Activated CD8-positive, alpha-beta memory T cell treated with anti-CD3 and anti-CD28 coated beads, Interleukin-2, amount 50 U/mL, for 1 hour (primary cell): ENCODE data around the gene OR2L2.
"Not testable (repeated sequence)": the region's sequence is repeated elsewhere in the genome, so short reads cannot be mapped to it uniquely, and the experiment has no call there.

ENCODE experiments used
- DNase-seq: peaks from one replicate; pipeline ENCODE4 v3.0.0-alpha.2; 2020; ENCODE audit errors: extremely low read depth

OR2L2 gene, protein sequence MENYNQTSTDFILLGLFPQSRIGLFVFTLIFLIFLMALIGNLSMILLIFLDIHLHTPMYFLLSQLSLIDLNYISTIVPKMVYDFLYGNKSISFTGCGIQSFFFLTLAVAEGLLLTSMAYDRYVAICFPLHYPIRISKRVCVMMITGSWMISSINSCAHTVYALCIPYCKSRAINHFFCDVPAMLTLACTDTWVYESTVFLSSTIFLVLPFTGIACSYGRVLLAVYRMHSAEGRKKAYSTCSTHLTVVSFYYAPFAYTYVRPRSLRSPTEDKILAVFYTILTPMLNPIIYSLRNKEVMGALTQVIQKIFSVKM

DNA sequence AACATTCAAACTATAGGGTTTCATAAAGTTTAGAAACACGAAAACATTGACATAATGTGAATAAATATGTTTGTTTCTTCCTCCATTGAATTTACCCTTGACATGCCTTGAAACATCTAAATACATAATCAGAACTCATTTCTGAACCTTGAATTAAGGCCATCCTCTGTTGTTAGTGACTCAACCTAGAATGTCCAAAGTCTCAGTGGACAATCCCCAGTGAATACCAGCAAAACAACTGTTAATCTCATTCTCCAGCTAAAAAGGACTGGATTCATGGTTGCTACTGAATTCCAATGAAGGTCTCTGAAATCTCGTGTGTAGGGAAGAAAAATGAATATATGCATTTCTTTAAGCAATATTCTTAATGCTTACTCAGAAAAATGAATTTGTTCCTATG, at the start of gene OR2L2:
Gene OR2L2 (plus strand): TSS at position 301 of the 400 bp plus-strand sequence. CDS start 8,198 bp downstream, outside the sequence.
- DNase-seq = no peak

DNA sequence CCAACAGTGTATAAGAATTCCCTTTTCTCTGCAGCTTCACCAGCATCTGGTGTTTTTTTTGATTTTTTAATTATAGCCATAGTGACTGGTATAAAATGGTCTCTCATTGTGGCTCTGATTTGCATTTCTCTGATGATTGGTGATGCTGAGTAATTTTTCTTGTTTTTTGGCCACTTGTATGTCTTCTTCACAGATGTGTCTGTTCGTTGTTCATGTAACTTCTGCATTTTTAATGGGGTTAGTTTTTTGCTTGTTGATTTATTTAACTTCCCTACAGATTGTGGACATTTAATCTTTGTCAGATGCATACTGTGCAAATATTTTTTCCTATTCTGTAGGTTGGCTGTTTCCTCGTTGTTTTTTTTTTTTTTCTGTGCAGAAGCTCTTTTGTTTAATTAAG, 36.9 kb upstream of the OR2L2 start:
- DNase-seq = no peak

DNA sequence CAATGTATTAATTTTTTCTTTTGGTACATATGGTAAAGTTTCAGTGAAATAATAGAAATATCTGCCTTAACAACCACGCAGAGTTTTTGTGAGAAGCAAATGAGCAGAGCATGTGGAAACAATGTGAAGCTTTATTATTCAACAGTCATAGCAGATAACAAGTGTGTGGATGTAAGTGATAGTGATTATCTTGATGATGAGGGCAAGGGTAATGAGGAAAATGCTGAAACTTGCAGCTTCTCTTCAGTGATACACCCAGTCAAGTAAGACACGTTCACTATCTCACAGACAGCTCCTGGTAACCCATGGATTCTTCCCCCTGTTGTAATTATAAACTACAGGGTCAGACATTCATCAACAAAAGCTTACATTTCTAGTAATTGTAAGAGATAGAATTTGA, 31.1 kb upstream of the OR2L2 start:
- DNase-seq = no peak

DNA sequence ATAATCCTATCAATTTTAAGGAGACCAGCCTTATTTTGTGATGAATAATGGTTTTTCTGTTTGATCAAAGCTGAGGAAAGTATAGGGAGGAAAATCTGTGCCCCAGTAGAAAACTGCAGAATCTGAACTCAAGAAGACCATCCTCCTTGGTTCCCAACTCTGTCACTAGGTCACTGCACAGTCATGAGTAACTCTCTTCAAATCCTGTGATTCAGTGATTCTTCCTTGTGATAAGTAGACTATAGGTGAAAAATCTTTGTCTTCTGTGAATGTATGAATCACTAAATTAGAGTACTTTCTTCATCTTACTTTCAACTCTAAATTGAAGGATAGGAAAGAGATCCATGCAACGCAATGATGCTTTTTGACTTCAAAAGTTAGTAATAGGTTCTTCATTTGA, 29.7 kb upstream of the OR2L2 start:
- no peak for DNase-seq

DNA sequence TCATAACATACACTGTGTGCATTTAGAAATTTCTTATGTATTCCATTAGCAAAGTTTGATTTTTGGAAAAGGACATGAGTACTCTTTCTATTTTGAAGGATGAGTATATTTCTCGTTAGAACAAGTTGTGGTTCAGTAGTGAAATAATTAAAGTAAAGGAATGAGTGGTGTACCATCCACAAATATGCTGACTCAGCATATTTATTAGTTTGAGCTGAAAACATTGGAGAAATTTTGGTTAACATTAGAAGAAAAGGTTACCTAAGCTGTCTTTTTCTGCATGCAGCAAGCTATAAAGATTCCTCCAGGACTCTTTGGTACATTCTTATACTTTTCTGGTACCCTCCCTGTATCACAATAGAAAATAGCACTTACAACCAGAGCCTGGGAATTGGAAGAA, 22.1 kb upstream of the OR2L2 start:
- no peak for DNase-seq

DNA sequence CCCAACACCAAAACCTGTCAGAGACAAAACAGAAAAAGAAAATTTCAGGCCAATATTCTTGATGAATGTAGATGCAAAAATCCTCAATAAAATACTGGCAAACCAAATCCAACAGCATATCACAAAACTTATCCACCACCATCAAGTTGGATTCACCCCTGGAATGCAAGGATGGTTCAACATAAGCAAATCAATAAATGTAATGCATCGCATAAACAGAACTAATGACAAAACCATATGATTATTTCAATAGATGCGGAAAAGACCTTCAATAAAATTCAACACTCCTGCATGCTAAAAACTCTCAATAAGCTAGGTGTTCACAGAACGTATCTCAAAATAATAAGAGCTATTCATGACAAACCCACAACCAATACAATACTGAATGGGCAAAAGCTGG, 20.2 kb upstream of the OR2L2 start:
- no peak for DNase-seq

DNA sequence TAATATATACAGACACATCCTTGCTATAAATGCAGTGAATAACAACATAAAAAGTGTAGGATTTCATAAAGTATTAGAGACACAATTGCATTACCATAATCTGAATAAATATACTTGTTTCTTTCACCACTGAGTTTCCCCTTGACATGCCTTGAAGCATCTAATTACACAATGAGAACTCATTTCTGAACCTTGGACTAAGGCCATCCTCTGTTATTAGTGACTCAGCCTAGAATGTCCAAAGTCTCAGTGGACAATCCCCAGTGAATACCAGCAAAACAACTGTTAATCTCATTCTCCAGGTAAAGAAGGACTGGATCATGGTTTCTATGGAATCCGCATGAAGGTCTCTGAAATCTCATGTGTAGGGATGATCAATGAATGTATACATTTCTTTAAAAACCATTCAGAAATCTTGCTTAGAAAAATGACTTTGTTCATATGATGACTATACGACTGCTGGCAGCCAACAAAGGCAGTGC, 16.6 kb upstream of the OR2L2 start, which contains the start of gene OR2L5:
Gene OR2L5 (plus strand): TSS at position 432 of the 482 bp plus-strand sequence. CDS start 8,288 bp downstream, outside the sequence.
- DNase-seq = no peak

DNA sequence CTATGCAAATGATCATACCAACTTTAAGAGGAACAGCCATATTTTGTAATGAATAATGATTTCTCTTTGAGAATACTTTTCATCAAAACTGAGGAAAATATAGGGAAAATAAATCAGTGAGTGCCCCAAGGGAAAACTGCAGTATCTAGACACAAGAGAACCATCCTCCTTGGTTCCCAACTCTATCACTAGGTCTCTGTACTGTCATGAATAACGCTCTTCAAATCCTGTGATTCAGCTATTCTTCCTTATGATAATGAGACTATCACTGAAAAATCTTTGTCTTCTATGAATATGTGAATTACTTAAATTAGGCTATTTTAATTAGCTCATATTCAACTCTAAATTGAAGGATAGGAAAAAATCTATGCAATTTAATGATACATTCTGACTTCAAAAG, 14.1 kb upstream of the OR2L2 start:
- no peak for DNase-seq

DNA sequence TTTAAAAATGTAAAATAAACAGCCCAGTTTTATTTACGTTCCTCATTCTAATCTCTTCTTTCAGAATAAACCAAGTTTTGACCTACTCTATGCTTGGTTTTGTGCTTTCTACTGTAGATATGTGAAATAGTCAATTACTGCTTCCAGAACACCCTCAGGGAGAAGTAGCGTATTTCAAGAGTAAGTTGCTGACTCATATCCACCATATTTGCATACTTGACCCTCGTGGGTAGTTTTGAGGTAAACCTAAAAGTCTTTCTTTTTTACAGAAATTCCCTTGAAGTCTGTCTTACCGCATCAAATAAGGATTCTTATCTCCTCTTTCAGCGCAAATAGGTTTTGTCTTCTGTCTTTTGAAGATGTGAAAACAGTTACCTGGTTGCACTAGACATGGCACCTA, 15.3 kb downstream of the OR2L2 start:
- DNase-seq = no peak

DNA sequence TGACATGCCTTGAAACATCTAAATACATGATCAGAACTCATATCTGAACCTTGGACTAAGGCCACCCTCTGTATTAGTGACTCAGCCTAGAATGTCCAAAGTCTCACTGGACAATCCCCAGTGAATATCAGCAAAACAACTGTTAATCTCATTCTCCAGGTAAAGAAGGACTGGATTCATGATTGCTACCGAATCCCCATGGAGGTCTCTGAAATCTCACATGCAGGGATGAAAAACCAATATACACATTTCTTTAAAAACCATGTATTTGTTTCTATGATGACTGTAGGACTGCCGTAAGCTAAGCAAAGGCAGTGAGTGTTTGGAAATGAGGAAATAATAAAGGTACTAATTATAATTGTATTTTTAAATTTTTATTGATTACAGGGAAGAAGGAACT, 16.7 kb downstream of the OR2L2 start, which contains the start of gene OR2L3:
Gene OR2L3 (plus strand): TSS at position 301 of the 400 bp plus-strand sequence. CDS start 13,846 bp downstream, outside the sequence.
- no peak for DNase-seq

DNA sequence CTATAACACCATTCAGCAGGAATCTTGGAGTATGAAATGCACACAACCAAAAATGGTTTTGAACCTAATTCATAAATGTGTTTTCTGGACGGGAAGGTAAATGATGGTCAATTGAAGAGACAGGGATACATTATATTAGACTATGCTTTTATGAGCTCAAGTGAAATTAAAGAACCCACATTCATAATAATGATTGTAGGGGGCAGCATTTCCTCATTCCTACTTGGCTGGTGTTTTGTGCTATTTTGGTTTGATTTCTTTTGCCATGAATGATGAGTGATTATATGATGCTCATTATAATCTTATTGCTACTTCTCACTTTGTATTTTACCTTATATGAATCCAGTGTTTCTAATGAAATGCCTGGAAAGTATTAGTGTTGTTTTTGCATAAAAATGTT, 17.1 kb downstream of the OR2L2 start:
- DNase-seq = no peak

DNA sequence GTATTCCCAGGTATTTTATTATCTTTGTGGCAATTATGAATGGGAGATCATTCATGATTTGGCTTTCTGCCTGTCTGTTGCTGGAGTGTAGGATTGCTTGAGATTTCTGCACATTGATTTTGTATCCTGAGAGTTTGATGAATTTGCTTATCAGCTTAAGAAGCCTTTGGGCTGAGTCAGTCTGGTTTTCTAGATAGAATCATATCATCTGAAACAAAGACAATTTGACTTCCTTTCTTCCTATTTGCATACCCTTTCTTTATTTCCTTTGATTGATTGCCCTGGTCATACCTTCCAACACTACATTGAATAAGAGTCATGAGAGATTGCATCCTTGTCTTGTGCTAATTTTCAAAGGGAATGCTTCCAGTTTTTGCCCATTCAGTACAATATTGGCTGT, 24.8 kb downstream of the OR2L2 start:
- no peak for DNase-seq

DNA sequence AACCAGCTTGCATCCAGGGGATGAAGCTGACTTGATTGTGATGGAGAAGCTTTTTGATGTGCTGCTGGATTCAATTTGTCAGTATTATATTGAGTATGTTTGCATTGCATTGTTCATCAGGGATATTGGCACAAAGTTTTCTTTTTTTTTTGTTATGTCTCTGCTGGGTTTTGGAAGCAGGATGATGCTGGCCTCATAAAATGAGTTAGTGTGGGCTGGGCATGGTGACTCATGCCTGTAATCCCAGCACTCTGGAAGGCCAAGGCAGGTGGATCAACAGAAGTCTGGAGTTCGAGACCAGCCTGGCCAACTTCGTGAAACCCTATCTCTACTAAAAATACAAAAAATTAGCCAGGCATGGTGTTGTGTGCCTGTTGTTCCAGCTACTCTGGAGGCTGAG, 25.4 kb downstream of the OR2L2 start:
- DNase-seq = no peak

DNA sequence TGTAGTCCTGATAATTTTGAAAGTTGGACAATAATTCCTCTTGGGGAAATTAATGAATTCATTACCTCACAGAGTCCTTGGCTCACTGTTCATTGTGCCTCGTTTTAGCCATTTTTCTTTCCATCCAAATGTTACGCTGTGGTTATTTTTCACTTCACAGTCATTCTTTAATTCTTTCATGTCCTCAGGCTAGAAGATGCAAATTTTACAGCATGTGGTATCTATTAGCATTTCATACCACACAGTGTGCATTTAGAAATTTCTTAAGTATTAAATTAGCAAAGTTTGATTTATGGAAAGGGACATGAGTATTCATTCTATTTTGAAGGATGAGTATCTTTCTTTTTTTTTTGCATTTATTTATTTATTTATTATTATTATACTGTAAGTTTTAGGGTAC, 35.2 kb downstream of the OR2L2 start:
- no peak for DNase-seq

DNA sequence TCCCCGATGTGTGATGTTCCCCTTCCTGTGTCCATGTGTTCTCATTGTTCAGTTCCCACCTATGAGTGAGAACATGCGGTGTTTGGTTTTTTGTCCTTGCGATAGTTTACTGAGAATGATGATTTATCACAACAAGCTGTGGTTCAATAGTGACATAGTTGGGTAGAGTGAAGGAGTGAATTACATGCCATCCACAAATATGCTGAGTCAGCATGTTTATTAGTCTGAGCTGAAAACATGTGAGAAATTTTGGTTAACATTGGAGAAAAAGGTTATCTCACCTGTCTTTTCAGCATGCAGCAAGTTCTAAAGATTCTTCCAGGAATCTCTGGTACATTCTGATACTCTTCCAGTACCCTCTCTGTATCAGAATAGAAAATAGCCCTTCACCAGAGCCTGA, 35.7 kb downstream of the OR2L2 start:
- no peak for DNase-seq

DNA sequence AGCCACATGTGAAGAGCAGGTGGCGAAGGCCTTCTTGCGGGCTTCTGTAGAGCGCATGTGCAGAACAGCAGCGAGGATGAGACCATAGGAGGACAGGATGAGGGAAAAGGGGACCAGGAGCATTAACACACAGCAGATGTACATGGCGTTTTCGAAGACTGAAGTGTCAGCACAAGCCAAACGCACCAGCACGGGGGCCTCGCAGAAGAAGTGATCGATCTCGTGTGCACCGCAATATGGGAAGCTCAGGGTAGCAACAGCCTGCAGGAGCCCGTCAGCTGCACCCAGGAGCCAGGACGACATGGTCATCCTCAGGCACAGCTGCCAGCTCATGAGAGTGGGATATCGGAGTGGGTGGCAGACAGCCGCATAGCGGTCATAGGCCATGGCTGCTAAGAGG, 54.0 kb downstream of the OR2L2 start:
- not testable (repeated sequence) for DNase-seq
